Peyer's patch (tissue), 4 donors: ENCODE measurements around the gene BEGAIN.

Experiments
- POLR2A ChIP-seq, 2 donors: fragments of 450-650 bp; IDR thresholded peaks; one replicate each; pipeline ENCODE4 v1.5.1; 2017; ENCODE audit warnings: antibody characterized with exemption in 2 of 2, mild to moderate bottlenecking in 2 of 2, moderate library complexity in 2 of 2
- TF ChIP-seq, protein P1 (sequence below), 6 experiments: fragments of 450-650 bp in 4 of 6; fragments of 200-600 bp in 2 of 6; sonication (generic) in 1 of 6; IDR thresholded peaks; one replicate each; pipeline ENCODE4 v1.5.1; 2017 to 2019; ENCODE audit warnings: antibody characterized with exemption in 6 of 6, mild to moderate bottlenecking in 3 of 6, moderate library complexity in 1 of 6

DNA sequence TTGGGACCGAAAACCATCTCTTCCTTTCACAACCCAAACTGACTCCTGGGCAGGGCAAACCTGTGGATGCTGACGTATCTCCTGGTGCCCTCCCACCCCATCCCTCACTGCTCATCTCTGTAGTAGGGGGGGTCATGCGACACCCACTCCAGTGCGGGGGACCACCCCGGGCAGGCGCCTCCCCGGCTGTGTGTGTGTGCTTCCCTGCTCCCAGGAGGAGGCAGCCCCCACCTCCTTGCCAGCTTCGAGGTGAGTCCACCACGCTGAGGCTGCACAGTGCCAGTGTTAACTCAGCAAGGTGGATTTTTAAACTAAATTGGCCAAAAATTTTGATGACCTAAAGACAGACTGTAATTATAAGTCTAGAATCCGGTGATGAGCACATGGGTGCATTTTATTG lies 46.2 kb upstream of the BEGAIN start:
- TF ChIP-seq, protein P1, sequence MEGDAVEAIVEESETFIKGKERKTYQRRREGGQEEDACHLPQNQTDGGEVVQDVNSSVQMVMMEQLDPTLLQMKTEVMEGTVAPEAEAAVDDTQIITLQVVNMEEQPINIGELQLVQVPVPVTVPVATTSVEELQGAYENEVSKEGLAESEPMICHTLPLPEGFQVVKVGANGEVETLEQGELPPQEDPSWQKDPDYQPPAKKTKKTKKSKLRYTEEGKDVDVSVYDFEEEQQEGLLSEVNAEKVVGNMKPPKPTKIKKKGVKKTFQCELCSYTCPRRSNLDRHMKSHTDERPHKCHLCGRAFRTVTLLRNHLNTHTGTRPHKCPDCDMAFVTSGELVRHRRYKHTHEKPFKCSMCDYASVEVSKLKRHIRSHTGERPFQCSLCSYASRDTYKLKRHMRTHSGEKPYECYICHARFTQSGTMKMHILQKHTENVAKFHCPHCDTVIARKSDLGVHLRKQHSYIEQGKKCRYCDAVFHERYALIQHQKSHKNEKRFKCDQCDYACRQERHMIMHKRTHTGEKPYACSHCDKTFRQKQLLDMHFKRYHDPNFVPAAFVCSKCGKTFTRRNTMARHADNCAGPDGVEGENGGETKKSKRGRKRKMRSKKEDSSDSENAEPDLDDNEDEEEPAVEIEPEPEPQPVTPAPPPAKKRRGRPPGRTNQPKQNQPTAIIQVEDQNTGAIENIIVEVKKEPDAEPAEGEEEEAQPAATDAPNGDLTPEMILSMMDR (IDR thresholded peaks at IDR 0.05): no peak
- no peak for TF ChIP-seq POLR2A (IDR thresholded peaks at IDR 0.05)
